NCI-H748 (cell line): Measurements from ENCODE around the gene ZBTB9.

Experiments
- DNase-seq: peaks from one replicate; lab custom pipeline; 2025; ENCODE audit not compliant: unreplicated experiment; lab: John Stamatoyannopoulos, UW

The ZBTB9 gene, protein sequence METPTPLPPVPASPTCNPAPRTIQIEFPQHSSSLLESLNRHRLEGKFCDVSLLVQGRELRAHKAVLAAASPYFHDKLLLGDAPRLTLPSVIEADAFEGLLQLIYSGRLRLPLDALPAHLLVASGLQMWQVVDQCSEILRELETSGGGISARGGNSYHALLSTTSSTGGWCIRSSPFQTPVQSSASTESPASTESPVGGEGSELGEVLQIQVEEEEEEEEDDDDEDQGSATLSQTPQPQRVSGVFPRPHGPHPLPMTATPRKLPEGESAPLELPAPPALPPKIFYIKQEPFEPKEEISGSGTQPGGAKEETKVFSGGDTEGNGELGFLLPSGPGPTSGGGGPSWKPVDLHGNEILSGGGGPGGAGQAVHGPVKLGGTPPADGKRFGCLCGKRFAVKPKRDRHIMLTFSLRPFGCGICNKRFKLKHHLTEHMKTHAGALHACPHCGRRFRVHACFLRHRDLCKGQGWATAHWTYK

GRCh38 chr6:33454009-33454946 lies at the start of gene ZBTB9:
Gene ZBTB9 (plus strand): TSS chr6:33454576. CDS start chr6:33455101, 525 bp downstream.
- DNase-seq = peak; percentile 99

DNA sequence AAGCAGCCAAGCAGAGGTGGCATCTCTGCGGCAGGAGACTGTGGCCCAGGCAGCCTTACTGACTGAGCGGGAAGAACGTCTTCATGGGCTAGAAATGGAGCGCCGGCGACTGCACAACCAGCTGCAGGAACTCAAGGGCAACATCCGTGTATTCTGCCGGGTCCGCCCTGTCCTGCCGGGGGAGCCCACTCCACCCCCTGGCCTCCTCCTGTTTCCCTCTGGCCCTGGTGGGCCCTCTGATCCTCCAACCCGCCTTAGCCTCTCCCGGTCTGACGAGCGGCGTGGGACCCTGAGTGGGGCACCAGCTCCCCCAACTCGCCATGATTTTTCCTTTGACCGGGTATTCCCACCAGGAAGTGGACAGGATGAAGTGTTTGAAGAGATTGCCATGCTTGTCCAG lies 49.5 kb upstream of the ZBTB9 start:
- DNase-seq = no peak

- no peak for DNase-seq
Observed at GRCh38 chr6:33405386-33405940, 48.9 kb upstream of the ZBTB9 start.

- DNase-seq = no peak
Observed at GRCh38 chr6:33406126-33406525, 48.2 kb upstream of the ZBTB9 start.

GRCh38 chr6:33407132-33407718 lies 47.2 kb upstream of the ZBTB9 start:
- DNase-seq = no peak

GRCh38 chr6:33410050-33410710 lies 44.2 kb upstream of the ZBTB9 start:
- DNase-seq = peak; percentile 99

- no peak for DNase-seq
Observed at GRCh38 chr6:33410711-33411631, 43.4 kb upstream of the ZBTB9 start, which contains the start of gene PHF1. Gene PHF1 (plus strand): TSS chr6:33411014. CDS start chr6:33412264, 1,250 bp downstream.

- DNase-seq = no peak
Observed at GRCh38 chr6:33411632-33412005, 42.8 kb upstream of the ZBTB9 start.

- DNase-seq = no peak
Observed at GRCh38 chr6:33412140-33413009, 42.0 kb upstream of the ZBTB9 start.

DNA sequence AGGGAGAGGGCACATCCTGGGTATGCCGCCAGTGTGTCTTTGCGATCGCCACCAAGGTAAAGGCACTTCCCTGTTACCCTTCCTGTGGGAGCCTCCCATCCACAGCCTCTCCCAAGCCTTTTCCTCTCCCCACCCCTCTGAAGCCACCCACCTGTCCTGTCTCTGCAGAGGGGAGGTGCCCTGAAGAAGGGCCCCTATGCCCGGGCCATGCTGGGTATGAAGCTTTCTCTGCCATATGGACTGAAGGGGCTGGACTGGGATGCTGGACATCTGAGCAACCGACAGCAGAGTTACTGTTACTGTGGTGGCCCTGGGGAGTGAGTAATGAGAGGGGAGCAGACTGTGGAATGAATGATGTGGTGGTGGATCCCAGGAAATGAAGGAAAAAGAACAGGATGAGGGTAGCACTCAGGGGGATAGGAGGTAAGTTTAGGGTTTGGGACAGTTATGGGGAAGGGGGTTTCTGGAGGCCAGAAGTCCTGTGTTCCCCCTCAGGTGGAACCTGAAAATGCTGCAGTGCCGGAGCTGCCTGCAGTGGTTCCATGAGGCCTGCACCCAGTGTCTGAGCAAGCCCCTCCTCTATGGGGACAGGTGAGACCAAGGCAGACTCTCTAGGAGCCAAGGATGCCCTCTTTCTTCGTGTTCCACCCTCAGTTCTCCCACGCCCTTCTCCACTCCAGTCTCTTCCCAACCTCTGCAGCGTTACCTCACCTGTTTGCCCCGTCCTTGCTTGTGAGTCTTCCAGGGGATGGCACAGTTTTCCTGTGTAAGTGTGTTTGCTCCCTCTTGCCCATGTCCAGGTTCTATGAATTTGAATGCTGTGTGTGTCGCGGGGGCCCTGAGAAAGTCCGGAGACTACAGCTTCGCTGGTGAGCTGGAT lies 40.9 kb upstream of the ZBTB9 start:
- DNase-seq = no peak

GRCh38 chr6:33414592-33415271 lies 39.6 kb upstream of the ZBTB9 start:
- no peak for DNase-seq

DNA sequence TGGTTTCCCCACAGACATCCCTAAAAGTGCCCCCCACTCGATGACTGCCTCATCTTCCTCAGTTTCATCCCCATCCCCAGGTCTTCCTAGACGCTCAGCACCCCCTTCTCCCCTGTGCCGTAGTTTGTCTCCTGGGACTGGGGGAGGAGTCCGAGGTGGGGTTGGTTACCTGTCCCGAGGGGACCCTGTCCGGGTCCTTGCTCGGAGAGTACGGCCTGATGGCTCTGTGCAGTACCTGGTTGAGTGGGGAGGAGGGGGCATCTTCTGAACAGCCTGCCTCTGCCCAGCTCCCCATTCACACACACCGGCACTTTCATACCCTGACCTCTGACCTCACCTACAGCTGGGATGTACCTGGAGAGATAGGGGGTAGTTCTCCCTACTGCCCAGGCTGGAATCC lies 38.5 kb upstream of the ZBTB9 start:
- no peak for DNase-seq

- DNase-seq = no peak
Observed at GRCh38 chr6:33416386-33417127, 37.8 kb upstream of the ZBTB9 start.

GRCh38 chr6:33417128-33417902 lies 37.1 kb upstream of the ZBTB9 start:
- DNase-seq = peak; percentile 76

GRCh38 chr6:33417903-33418689 lies 36.3 kb upstream of the ZBTB9 start, which contains the start of gene CUTA:
Gene CUTA (minus strand): TSS chr6:33418107. CDS start chr6:33418000, 107 bp downstream.
- peak; percentile 100 for DNase-seq
